Measurements from ENCODE around the gene CFP.

Gene CFP

GRCh38 chrX:47573341-47574075, 56.2 kb downstream of the CFP start:
- DNase-seq: peak in 1 of 2 donors; percentile 12

Data from hippocampal formation (tissue), 2 donors.